HS-27A (cell line): ENCODE results near the gene DBNDD2.

Experiments used
- DNase-seq: peaks from one replicate; pipeline ENCODE4 v3.0.0-alpha.2; 2012; ENCODE audit warnings: low read depth, missing footprints

The DBNDD2 gene

GRCh38 chr20:45407783-45408645 lies at the start of gene DBNDD2:
Gene DBNDD2 (plus strand): TSS chr20:45408289. CDS start chr20:45408468, 179 bp downstream.
- no peak for DNase-seq

- DNase-seq: no peak
These were observed 49.1 kb upstream of the DBNDD2 start for GRCh38 chr20:45359069-45359405.

- DNase-seq: no peak
These were observed 48.5 kb upstream of the DBNDD2 start for GRCh38 chr20:45359406-45360148.

- DNase-seq: no peak
These were observed 46.3 kb upstream of the DBNDD2 start for GRCh38 chr20:45361793-45362192.

GRCh38 chr20:45362804-45363610 lies 45.1 kb upstream of the DBNDD2 start, which contains the start of gene SYS1:
Gene SYS1 (plus strand): TSS chr20:45363156. CDS start chr20:45363532, 376 bp downstream.
- DNase-seq: peak; percentile 97

- no peak for DNase-seq
These were observed 44.2 kb upstream of the DBNDD2 start for GRCh38 chr20:45363611-45364492.

GRCh38 chr20:45365444-45365970 lies 42.6 kb upstream of the DBNDD2 start:
- no peak for DNase-seq

- no peak for DNase-seq
These were observed 41.9 kb upstream of the DBNDD2 start for GRCh38 chr20:45366192-45366591.

- DNase-seq: no peak
These were observed 41.5 kb upstream of the DBNDD2 start for GRCh38 chr20:45366631-45367030.

- no peak for DNase-seq
These were observed 41.0 kb upstream of the DBNDD2 start for GRCh38 chr20:45367126-45367525.

- DNase-seq: no peak
These were observed 39.7 kb upstream of the DBNDD2 start for GRCh38 chr20:45368221-45368980.

- no peak for DNase-seq
These were observed 37.4 kb upstream of the DBNDD2 start for GRCh38 chr20:45370571-45371160.

GRCh38 chr20:45372241-45372640 lies 35.8 kb upstream of the DBNDD2 start:
- no peak for DNase-seq

- DNase-seq: no peak
These were observed 35.3 kb upstream of the DBNDD2 start for GRCh38 chr20:45372646-45373352.

- no peak for DNase-seq
These were observed 34.6 kb upstream of the DBNDD2 start for GRCh38 chr20:45373353-45374100.

- no peak for DNase-seq
These were observed 34.0 kb upstream of the DBNDD2 start for GRCh38 chr20:45374101-45374467.

GRCh38 chr20:45374966-45375365 lies 33.1 kb upstream of the DBNDD2 start:
- no peak for DNase-seq

- DNase-seq: no peak
These were observed 30.8 kb upstream of the DBNDD2 start for GRCh38 chr20:45377269-45377668.

- no peak for DNase-seq
These were observed 29.9 kb upstream of the DBNDD2 start, which contains the start of gene TP53TG5 for GRCh38 chr20:45378191-45378590. Gene TP53TG5 (minus strand): TSS chr20:45378325. CDS start chr20:45378236, 89 bp downstream.
